Activated CD8-positive, alpha-beta memory T cell treated with anti-CD3 and anti-CD28 coated beads, Interleukin-2, amount 50 U/mL, for 48 hours (primary cell): ENCODE data around the gene AQP7.
"Not testable (repeated sequence)": the region's sequence is repeated elsewhere in the genome, so short reads cannot be mapped to it uniquely, and the experiment has no call there.

Experiments
- DNase-seq: peaks from one replicate; pipeline ENCODE4 v3.0.0-alpha.2; 2020

AQP7 gene

GRCh38 chr9:33431420-33431819, 29.1 kb upstream of the AQP7 start:
- no peak for DNase-seq

DNA sequence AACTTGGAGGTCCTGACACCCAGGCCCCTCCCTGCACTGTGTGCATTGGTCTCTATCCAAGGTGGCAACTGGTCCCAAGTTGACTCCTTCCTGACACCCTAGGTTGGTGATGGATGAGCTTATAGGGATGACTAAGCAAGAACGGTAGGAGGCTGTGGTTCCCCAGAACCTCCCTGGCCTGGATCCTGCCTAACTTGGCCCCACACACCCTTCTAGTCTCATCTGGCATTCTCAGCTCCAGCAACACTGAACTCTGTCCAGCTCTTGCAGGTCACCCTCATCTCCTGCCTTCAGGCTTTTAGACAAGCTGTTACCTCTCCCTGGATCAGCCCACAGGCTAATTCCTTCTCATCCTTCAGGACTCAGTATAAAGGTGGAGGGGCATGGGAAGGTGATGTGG, 28.6 kb upstream of the AQP7 start:
- DNase-seq: no peak

- DNase-seq: no peak
These were observed 27.1 kb upstream of the AQP7 start for GRCh38 chr9:33429256-33429985.

DNA sequence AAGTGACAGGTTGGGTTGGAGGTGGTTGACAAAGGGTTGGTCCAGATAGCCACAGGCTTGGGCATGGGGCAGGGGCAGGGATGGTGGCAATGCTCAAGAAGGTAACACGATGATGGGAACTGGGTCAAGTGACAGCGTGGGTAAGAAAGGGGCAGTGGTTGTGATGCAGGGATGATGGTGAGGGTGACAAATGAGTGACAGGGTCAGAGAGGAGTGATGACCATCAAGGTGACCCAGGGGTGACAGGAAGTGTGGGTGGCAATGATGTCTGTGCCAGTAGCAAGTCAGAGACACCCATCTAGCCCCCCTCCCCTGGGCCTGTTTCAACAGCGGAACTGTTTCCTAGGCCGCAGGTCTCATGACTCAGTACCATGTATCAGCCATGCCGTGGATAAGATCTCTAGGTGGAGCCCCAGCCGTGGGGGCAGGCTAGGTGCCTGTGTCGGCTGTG, 24.5 kb upstream of the AQP7 start:
- DNase-seq: no peak

DNA sequence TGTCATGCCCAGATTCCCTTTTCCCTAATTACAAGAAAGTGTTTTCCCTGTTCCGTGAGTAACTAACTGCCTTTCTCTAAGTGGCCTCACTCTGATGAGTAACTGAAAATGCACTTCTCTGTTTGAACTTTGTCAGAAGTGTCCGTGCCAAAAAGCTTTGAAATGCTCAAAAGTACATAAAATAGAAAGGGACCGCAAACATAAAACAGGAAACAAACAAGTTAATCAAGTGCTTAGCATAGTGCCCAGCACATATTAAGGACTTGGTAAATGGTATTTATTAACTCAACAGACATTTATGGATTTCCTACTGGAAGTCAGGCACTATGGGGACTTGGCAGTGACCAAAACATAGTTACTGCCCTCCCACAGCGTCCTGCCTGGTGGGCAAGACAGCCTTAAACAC, 22.8 kb upstream of the AQP7 start:
- DNase-seq: no peak

DNA sequence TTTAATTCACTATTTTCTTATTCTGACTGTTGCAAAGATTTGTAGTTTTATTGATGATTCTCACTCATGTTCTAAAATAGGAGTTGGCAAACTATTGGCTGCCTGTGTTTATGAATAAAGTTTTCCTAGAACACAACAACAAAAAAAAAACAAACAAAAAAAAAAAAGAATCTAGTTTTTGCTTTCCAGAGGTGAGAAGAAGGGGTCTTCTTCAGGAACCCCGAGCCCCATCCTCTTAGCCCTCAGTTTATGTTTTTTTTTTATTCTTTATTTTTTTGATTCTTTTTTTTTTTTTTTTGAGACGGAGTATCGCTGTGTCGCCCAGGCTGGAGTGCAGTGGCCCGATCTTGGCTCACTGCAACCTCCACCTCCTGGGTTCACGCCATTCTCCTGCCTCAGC, 22.1 kb upstream of the AQP7 start:
- not testable (repeated sequence) for DNase-seq

GRCh38 chr9:33424043-33424442, 21.7 kb upstream of the AQP7 start:
- DNase-seq: not testable (repeated sequence)

GRCh38 chr9:33419708-33420303, 17.4 kb upstream of the AQP7 start:
- no peak for DNase-seq

- DNase-seq: no peak
These were observed 15.7 kb upstream of the AQP7 start for GRCh38 chr9:33418090-33418489.

GRCh38 chr9:33416996-33417395, 14.6 kb upstream of the AQP7 start:
- DNase-seq: no peak

GRCh38 chr9:33415501-33416038, 13.2 kb upstream of the AQP7 start:
- peak; percentile 97 for DNase-seq

- DNase-seq: no peak
These were observed 12.6 kb upstream of the AQP7 start for GRCh38 chr9:33414889-33415500.

DNA sequence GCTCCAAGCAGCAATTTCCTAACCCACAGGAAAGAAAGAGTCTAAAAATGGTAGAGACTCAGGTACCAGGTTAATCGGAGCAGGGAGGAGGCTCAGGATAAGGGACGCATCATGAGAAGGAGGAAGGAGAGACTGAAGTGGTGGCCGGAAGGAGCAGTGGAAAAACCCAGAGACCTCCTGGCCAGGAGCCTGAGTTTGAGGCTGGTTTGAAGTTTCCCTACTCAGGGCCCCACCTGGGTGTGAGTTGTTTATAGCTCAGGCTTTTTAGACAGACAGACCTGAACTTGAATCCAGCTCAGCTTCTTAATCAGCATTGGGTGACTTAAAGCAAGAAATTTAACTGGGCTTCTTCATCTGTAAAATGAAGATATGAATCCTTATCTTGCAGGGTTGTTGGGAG, 11.9 kb upstream of the AQP7 start:
- DNase-seq: no peak

DNA sequence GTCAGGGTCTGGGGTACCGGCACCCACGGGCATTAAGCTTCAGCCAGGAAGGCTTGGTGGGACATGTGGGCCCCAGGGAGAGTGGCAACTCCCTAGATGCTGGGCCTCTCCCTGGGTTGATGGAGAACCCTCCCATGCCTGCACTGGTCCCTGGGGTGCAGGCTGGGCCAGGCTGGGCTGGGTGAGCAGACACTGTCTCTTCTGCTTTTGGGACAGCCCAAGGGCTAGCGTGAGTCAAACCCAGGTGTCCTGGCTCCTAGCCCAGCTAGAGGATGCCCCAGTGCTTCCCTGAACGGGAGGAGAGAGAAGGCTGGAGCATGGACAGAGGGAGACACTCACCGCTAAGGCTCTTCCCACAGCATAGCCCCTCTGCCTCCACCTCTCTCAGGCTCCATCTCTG, 5.7 kb upstream of the AQP7 start:
- no peak for DNase-seq

DNA sequence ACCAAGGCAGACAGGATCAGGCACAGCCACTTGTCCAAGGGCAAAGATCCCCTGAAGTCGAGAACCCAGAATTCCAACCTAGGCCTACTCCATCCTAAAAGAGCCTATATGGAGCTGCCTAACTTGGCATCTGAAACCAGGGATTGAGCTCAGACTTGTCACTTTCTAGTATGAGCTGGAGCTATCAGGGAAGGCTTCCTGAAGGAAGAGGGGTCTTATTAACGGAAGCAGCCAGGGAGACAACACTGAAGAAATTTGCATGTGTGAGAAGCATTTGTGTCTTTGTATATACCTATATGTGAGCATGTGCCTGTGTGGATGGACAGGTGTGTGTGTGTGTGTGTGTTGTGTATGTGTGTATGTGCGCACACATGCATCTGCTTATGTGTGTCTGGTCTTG, 4.7 kb upstream of the AQP7 start:
- no peak for DNase-seq

DNA sequence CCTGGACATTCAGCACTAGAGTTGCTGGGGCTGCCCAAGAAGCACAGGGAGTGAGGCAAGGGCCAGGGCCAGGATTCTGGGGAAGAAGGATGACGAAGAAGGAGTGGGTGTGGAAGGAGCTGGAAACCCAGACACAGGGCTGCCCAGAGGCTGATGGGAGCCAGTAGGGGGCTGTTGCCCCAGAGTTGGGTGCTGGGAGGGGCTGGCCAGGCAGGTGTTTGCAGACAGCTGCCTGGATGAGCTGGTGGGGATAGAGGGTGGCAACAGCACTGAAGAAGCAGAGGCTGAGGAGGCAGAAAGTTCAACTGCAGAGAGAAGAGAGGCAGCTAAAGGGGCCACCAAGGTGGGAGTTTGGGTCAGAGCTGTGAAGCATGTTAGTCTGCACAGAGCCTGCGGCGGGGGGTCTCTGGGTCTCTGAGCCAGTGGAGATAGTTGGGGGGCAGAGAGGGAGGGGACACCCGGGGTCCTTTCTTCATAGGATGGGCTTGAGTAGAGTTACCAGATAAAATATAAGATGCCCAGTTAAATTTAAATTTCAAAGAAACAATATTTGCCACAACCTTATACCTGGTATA, 2.5 kb upstream of the AQP7 start:
- DNase-seq: no peak

- DNase-seq: no peak
These were observed 1.8 kb upstream of the AQP7 start for GRCh38 chr9:33403941-33404787.

- DNase-seq: not testable (repeated sequence)
These were observed 559 bp downstream of the AQP7 start for GRCh38 chr9:33401809-33402208.

DNA sequence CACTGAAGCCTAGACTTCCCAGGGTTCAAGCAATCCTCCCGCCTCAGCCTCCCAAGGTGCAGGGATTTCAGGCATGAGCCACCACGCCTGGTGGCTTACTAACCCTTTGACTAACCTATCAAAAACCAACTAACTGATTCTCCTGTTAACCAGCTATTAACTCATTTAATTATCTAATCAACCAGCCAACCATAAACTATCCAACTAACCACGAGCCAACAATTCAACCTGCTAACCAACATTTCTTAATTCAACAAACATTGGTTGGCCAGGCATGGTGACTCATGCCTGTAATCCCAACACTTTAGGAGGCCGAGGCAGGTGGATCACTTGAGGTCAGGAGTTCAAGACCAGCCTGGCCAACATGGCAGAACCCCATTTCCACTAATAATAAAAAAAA, 3.3 kb downstream of the AQP7 start:
- DNase-seq: not testable (repeated sequence)

DNA sequence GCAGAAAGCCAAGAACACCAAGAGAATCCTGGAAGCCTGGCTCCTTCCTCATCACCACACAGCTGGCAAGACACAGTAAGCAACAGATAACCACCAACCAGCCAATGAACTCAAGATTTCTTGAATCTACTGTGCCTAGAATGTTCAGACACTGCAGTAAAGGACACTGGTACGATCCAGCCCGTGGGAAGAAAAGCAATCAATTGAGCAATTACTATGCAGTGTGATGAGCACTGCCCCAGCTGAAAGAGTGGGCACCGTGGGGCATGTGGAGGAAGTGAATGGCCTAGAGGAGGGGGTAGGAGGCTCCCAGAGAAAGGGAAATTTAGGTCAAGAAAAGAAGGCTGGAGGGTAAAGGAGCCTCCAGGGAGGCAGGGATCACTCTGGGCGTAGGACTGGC, 4.6 kb downstream of the AQP7 start:
- not testable (repeated sequence) for DNase-seq

DNA sequence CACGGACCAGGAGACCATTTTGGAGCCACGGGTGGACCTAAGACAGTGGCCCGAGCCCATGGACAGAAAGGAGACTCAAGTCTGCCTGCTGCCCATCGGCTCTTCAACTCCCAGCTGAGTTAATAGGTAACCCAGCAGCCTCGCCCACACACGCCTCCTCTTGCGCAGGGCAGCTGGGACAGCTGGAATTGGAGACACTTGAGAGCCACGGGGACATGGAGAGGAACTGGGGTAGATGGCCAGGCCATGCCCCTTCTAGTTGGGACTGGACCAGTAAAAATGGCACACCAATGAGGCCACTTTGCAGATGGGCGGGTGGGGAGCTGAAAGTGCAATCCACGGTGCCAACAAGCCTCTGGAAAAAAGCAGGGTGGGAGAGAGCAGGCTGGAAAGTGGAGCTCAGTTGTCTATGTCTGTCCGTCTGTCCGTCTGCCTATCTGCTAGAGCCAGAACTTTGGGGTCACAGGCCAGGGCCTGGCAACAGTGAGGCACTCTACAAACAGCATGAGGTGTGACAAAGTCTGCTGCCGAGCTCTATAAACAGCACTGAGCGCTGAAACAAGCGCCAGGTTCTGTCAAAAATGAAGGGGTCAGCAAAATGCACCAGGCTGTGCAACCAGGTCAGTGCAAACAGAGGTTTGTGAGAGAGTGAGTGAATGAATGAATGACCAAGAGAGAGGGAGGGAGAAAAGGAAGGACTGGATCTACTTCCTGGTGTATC, 7.0 kb downstream of the AQP7 start:
- DNase-seq: not testable (repeated sequence)

GRCh38 chr9:33393986-33394385, 8.4 kb downstream of the AQP7 start:
- DNase-seq: not testable (repeated sequence)
